Measurements from ENCODE around the gene BABAM2. TPM values are rescaled to one million over a fixed set of nuclear protein-coding genes. Genes with fewer than 3 reads are reported as not detected.
"Not testable (repeated sequence)": the region's sequence is repeated elsewhere in the genome, so short reads cannot be mapped to it uniquely, and the experiment has no call there.

Gene BABAM2
- total RNA-seq, 1 experiment from 2014 or later: 27.1 TPM

GRCh38 chr2:28331797-28332196, 441.3 kb downstream of the BABAM2 start:
- not testable (repeated sequence) for H3K23ac ChIP-seq (ENCODE audit: insufficient read length, low read depth, low read length); H2BK5ac ChIP-seq (ENCODE audit: insufficient read length, low read length); H2BK12ac ChIP-seq (ENCODE audit: insufficient read length, low read depth, low read length); H2AK5ac ChIP-seq (ENCODE audit: insufficient read length, low read length); H3K79me2 ChIP-seq (ENCODE audit: insufficient read depth, low read length); H3K27me3 ChIP-seq (ENCODE audit: insufficient read depth, low read length); DNase-seq; H4K91ac ChIP-seq (ENCODE audit: insufficient read length, low read depth, low read length); H3K79me1 ChIP-seq (ENCODE audit: insufficient read depth, low read depth, low read length, poor library complexity, severe bottlenecking); H3K9me3 ChIP-seq (ENCODE audit: control insufficient read depth, low read depth, low read length); H2BK20ac ChIP-seq (ENCODE audit: low read depth, low read length, poor library complexity, severe bottlenecking); H3K4me3 Mint-ChIP-seq; H3T11ph ChIP-seq (ENCODE audit: low read length); H3K23me2 ChIP-seq (ENCODE audit: insufficient read length, low read depth, low read length, poor library complexity, severe bottlenecking); H3K4ac ChIP-seq (ENCODE audit: low read depth, low read length); H2AFZ ChIP-seq (ENCODE audit: low read length); H2BK120ac ChIP-seq (ENCODE audit: low read depth, low read length, poor library complexity, severe bottlenecking); H3K18ac ChIP-seq (ENCODE audit: insufficient read length, low read depth, low read length); H2BK15ac ChIP-seq (ENCODE audit: low read depth, low read length); H4K5ac ChIP-seq (ENCODE audit: insufficient read length, low read depth, low read length); H3K9me3 Mint-ChIP-seq; H3K27ac ChIP-seq (ENCODE audit: insufficient read length, low read depth, low read length); H3K36me3 Mint-ChIP-seq (ENCODE audit: insufficient read depth in 1 of 3, low read depth in 3 of 3); H3K4me1 ChIP-seq (ENCODE audit: insufficient read depth, low read length); H3K4me1 Mint-ChIP-seq; H3K4me2 ChIP-seq (ENCODE audit: insufficient read depth, insufficient read length, low read length); H3K14ac ChIP-seq (ENCODE audit: insufficient read depth, low read length); H3K27me3 Mint-ChIP-seq (ENCODE audit: low read depth); H3K9ac ChIP-seq (ENCODE audit: extremely low read depth, insufficient read length, low read length); H4K20me1 ChIP-seq (ENCODE audit: control insufficient read depth, insufficient read depth, insufficient read length); H3K56ac ChIP-seq (ENCODE audit: insufficient read length, low read depth, low read length); H3K27ac Mint-ChIP-seq; H4K8ac ChIP-seq (replicated peaks; ENCODE audit: insufficient read length, low read depth, low read length)
- WGBS (ENCODE audit: extremely low coverage, insufficient read length, low lambda C conversion rate): no CpG with 5 or more reads among the region's 3 CpGs

All from H9 (cell line).